ENCODE results near the gene MPDZ. TPM values are rescaled to one million over a fixed set of nuclear protein-coding genes. Genes with fewer than 3 reads are reported as not detected.

Gene MPDZ
- total RNA-seq, 1 donor from 2014 or later, result 28.8 TPM

- DNase-seq (ENCODE audit: low spot score), result no peak
Measured at GRCh38 chr9:13137426-13137825, 142.1 kb downstream of the MPDZ start.

GRCh38 chr9:13131991-13132390 is 147.5 kb downstream of the MPDZ start:
- no peak for DNase-seq (ENCODE audit: low spot score)

GRCh38 chr9:13131416-13131815 is 148.1 kb downstream of the MPDZ start:
- no peak for DNase-seq (ENCODE audit: low spot score)

- DNase-seq (ENCODE audit: low spot score), result no peak
Measured at GRCh38 chr9:13128266-13128860, 151.1 kb downstream of the MPDZ start.

- no peak for DNase-seq (ENCODE audit: low spot score)
Measured at GRCh38 chr9:13127131-13127530, 152.4 kb downstream of the MPDZ start.

GRCh38 chr9:13125261-13125660 is 154.2 kb downstream of the MPDZ start:
- DNase-seq (ENCODE audit: low spot score), result no peak

- DNase-seq (ENCODE audit: low spot score), result no peak
Measured at GRCh38 chr9:13122756-13123369, 156.6 kb downstream of the MPDZ start.

- no peak for DNase-seq (ENCODE audit: low spot score)
Measured at GRCh38 chr9:13118313-13118712, 161.2 kb downstream of the MPDZ start.

GRCh38 chr9:13116292-13116691 is 163.2 kb downstream of the MPDZ start:
- DNase-seq (ENCODE audit: low spot score), result no peak

- no peak for DNase-seq (ENCODE audit: low spot score)
Measured at GRCh38 chr9:13113751-13114150, 165.7 kb downstream of the MPDZ start.

GRCh38 chr9:13113216-13113615 is 166.3 kb downstream of the MPDZ start:
- no peak for DNase-seq (ENCODE audit: low spot score)

GRCh38 chr9:13111778-13112177 is 167.7 kb downstream of the MPDZ start:
- no peak for DNase-seq (ENCODE audit: low spot score)

- no peak for DNase-seq (ENCODE audit: low spot score)
Measured at GRCh38 chr9:13110766-13111417, 168.6 kb downstream of the MPDZ start.

GRCh38 chr9:13109781-13110180 is 169.7 kb downstream of the MPDZ start:
- no peak for DNase-seq (ENCODE audit: low spot score)

GRCh38 chr9:13107008-13107407 is 172.5 kb downstream of the MPDZ start:
- DNase-seq (ENCODE audit: low spot score), result no peak

- DNase-seq (ENCODE audit: low spot score), result no peak
Measured at GRCh38 chr9:13100914-13101572, 178.4 kb downstream of the MPDZ start.

- DNase-seq (ENCODE audit: low spot score), result no peak
Measured at GRCh38 chr9:13095056-13095455, 184.4 kb downstream of the MPDZ start.

GRCh38 chr9:13090628-13091027 is 188.9 kb downstream of the MPDZ start:
- DNase-seq (ENCODE audit: low spot score), result no peak

GRCh38 chr9:13089666-13090065 is 189.8 kb downstream of the MPDZ start:
- no peak for DNase-seq (ENCODE audit: low spot score)

GRCh38 chr9:13088720-13089427 is 190.6 kb downstream of the MPDZ start:
- DNase-seq (ENCODE audit: low spot score), result no peak

- no peak for DNase-seq (ENCODE audit: low spot score)
Measured at GRCh38 chr9:13083963-13084528, 195.4 kb downstream of the MPDZ start.

- no peak for DNase-seq (ENCODE audit: low spot score)
Measured at GRCh38 chr9:13083366-13083765, 196.1 kb downstream of the MPDZ start.
